GM19025 (cell line): ENCODE data around the gene ZFAND3.

Experiments
- ATAC-seq: cut with Tn5 transposase; IDR thresholded peaks from one replicate; pipeline ENCODE4 v1.9.1; 2021; ENCODE audit warnings: mild to moderate bottlenecking, low read depth, moderate library complexity; ENCODE audit not compliant: unreplicated experiment

ZFAND3 gene

GRCh38 chr6:37794825-37795224 lies 24.7 kb upstream of the ZFAND3 start:
- no peak for ATAC-seq

- ATAC-seq, result no peak
Observed at GRCh38 chr6:37798436-37799262, 20.9 kb upstream of the ZFAND3 start.

DNA sequence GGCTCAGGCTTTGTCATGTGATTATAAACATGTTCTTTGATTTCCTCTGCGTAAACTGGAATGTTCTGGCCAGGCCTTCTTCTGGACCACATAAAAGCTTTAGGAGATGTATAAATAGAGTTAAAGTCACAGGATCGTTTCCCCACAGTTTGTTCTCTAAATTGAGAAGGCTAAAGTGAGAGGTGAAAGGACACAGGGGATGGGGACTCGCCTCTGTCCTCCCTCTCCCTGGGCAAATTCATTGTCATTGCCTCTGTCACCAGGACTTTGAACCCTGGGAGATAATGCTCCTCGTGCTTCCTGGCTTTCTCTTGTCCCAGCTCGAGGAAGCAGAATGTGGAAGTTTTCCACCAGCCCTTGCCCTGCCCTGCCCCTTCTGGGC lies 20.3 kb upstream of the ZFAND3 start:
- ATAC-seq, result no peak

DNA sequence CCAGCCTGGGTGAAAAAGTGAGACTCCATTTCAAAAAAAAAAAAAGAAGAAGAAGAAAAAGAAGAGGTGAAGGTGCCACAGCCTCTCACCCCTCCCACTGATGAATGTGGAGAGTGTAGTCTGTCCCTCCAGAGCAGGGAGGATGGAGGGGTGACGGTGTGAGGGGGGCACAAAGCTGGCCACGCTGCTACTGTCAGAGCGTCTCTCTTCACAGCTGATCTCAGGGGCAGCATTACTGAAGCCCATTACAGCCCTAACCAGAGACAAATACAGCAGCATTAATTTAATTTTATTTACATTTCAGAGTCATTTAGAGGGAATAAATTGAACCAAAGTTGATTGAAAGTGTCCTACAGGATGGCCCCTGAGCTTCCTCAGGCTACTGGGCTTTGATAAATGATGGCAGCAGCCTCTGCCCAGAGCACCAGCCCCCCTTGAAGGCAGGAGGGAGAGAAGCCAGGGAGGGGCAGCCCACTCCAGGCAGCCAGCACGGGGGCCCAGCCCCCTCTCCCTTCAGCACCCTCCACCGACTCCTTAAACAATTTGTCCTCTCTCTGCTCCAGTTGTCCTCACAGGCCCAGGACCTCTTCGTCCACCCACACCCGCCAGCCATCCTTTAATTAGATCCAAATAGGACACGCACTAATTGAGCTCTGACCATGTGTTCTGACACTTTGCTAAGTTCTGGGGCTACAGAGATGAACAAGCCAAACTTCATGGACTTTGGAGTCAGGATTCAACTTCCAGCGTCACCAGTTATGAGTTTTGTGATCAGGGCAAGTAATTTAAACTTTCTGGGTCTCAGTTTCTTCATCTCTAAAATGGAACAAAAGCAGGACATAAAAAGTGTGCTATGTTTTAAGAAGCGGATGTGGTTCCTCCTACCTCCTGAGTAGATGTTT lies 18.6 kb upstream of the ZFAND3 start:
- no peak for ATAC-seq

- no peak for ATAC-seq
Observed at GRCh38 chr6:37801605-37801940, 18.0 kb upstream of the ZFAND3 start.

GRCh38 chr6:37802810-37803209 lies 16.7 kb upstream of the ZFAND3 start:
- ATAC-seq, result no peak

DNA sequence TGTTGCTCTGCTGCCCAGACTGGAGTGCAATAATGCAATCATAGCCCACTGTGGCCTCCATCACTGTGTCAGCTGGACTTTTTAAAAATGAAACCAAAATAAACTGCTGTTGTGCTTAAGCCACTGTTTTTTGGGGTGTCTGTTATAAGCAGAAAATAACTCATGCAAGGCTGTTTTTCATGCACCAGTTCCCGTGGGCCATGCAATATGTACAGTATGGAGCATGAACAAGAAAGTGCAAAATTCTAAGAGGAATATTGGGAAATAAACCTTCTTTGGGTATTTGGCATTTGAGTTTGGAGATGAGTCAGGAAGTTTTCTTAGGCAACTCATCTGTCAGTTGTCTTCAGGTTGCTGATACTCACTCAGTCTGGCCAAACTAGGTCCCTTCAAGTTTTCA lies 14.9 kb upstream of the ZFAND3 start:
- no peak for ATAC-seq

DNA sequence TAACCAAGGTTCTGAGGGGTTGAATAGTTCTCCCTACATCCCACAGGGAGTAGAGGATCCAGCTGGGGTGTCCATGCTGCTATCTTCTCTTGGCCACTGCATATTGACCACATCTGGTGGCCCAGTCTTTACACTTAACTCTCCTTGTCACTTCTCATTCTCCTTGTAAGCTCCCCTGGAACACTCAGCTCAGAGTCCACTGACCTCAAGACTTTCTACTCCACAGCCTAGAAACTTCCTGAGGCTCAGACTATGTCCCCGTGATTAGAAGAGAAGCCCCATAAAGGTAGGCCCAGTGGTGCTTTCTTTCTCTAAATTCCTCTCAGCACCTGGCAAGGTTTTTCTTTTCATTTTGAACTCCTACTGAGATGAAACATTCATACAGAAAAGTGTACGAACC lies 13.3 kb upstream of the ZFAND3 start:
- ATAC-seq, result no peak

DNA sequence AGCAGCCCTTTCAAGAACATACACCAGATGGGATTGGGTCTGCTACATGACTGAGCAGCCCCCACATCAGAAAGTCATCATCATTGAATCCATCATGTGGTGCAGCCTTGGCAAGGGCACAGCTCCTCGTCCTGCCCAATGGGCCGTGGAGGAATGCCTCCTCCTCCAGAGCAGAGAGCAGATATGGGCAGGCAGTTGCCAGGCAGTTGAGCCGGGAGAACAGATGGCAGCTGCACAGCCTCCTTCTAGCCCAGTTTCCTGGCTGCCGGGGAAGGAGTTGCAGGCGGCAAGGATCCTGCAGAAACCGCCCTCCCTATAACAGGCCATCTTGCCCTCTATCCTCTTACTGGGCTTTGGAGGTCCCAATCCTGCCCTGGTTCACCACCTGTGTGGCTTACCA lies 11.9 kb upstream of the ZFAND3 start:
- no peak for ATAC-seq

DNA sequence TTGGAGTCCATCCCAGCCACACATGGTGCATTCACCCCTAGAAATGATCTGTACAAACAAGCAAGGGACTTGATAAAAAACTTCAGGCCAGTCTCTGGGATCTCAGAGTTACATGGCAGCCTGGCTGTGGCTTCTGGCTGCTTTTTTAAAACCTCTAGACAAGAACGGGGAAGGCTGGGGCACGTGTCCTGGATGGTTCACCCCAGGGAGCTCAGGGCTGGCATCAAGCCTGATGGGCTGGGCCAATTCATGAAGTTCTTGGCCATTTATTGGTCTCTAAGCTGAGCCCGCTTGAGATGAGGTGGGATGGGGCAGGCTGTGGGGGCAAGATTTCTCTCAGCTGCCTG lies 10.4 kb upstream of the ZFAND3 start:
- ATAC-seq, result no peak

DNA sequence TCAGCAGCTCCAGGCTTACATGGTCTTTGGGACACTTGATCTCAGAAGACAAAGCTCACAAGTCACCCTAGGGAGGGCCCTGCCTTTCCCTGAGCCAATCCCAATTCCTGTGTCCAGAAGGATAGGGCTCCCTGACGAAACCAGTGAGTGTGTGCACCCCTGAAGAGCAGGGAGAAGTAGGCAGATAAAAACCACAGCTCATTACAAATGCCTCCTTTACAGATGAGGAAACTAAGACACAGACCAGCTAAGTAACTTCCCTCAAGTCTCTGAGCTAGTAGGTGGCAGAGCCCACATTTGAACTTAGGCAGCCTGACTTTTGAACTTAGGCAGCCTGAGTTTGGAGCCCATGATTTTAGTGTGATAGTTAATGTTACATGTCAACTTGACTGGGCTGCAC lies 6.7 kb upstream of the ZFAND3 start:
- no peak for ATAC-seq

GRCh38 chr6:37814374-37814773 lies 5.2 kb upstream of the ZFAND3 start:
- no peak for ATAC-seq

GRCh38 chr6:37816599-37817375 lies 2.7 kb upstream of the ZFAND3 start:
- ATAC-seq, result no peak

- ATAC-seq, result peak; percentile 56
Observed at GRCh38 chr6:37818536-37819176, 871 bp upstream of the ZFAND3 start.

GRCh38 chr6:37819802-37820717 lies 533 bp downstream of the ZFAND3 start:
- no peak for ATAC-seq

- ATAC-seq, result no peak
Observed at GRCh38 chr6:37820718-37821079, 1.2 kb downstream of the ZFAND3 start.

- no peak for ATAC-seq
Observed at GRCh38 chr6:37821446-37821845, 1.9 kb downstream of the ZFAND3 start.

DNA sequence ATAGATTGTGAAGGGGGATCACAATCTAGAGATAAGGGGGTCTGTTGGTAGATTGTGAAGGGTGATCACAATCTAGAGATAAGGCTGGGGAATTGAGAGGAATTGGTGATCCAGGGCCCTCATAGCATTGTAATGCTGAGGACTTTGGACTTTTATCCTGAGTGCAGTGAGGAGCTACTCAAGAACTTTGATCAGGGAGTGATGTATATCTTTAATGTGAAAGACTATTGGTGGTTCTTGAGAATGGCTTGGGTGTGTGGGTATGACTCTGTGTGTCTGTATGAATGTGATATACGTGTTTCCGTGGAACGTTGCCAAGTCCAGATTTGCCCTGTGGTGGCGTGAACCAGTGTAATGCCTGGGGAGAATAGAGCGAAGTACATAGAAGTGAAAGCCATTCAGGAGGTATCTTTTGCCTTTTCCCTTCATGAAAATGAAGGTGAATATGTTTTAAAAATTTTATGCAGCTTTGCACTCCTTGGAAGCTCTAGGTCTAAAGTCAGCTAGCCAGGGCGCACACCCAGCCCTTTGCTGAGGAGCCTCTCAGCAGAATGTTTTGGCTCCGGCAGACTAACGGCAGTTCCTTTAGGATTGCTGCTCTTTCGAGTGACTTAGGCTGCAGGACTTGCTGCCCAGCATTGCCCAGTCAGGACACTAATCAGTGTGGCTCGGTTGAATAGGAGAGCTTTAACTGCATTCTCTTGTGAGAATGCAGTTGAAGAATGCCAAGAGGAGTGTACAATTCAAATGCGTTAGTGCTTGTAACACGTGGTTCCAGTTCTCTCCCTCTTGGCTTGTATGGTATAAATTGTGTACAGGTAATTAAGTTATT lies 3.5 kb downstream of the ZFAND3 start:
- no peak for ATAC-seq

DNA sequence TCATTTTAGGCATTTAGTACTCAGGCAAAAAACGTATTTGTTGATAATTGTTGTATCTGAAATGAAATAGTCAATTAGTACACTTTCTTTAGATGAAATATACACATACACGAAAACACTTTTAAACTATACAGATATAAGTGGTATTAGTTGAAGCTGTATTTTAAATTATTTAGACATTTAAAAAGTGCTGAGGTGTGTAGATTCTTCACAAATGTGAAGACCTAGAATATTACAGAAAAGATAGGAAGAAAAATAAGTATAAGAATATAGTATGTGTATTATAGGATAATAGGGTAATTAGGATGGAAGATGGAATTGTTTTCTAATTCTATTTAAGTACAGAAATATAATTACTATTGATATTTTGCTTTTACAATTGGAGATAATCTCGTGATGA lies 4.6 kb downstream of the ZFAND3 start:
- no peak for ATAC-seq
